GM12891 (cell line): ENCODE data around the gene WDHD1.

Experiments used
- POLR2A ChIP-seq: IDR thresholded peaks from 2 replicates; pipeline ENCODE4 v1.6.1; 2011; ENCODE audit warnings: low read depth, low read length, control low read depth
- POLR2AphosphoS5 ChIP-seq: IDR thresholded peaks from 2 replicates; pipeline ENCODE4 v1.6.1; 2011; ENCODE audit warnings: low read depth, low read length, control low read depth
- POU2F2 ChIP-seq: IDR thresholded peaks from 2 replicates; pipeline ENCODE4 v1.6.1; 2011; ENCODE audit warnings: low read depth, mild to moderate bottlenecking, control low read depth, low read length, moderate library complexity
- TAF1 ChIP-seq: IDR thresholded peaks from 2 replicates; pipeline ENCODE4 v1.6.1; 2011; ENCODE audit warnings: low read depth, low read length, control low read depth

DNA sequence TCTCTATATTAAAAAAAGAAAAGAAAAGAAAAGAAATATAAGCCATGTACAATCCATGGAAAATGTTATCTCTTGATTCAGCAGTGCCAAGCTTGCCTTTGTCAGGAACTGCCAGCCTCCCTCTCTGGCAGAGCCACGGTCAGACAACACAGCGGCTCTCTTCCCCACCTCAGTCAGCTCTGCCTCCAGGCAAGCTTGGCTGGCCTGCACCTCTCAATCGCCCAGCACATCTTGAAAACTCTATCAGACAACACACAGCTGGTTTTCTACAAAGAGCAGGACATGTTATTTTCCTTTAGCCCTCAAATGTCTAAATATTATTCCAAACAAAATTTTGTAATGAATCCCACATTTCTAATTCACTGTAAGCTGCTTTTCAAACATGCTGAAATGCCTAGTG is 104.3 kb downstream of the WDHD1 start:
- TF ChIP-seq POLR2A = no peak
- no peak for TF ChIP-seq TAF1
- no peak for TF ChIP-seq POLR2AphosphoS5
- no peak for TF ChIP-seq POU2F2
